Smooth muscle cell (in vitro differentiated cells): ENCODE measurements around the gene ATG4B. TPM values are rescaled to one million over a fixed set of nuclear protein-coding genes. Genes with fewer than 3 reads are reported as not detected.

Experiments used
- DNase-seq: peaks from one replicate; lab custom pipeline; 2025; ENCODE audit not compliant: unreplicated experiment; lab: John Stamatoyannopoulos, UW
- H2AFZ ChIP-seq: fragments of 200-600 bp; sonication (generic); 2 replicates; pipeline ENCODE4 v1.6.0; 2016; ENCODE audit warnings: antibody characterized with exemption, low read depth, mild to moderate bottlenecking
- H3F3A ChIP-seq: fragments of 200-600 bp; sonication (generic); 2 replicates; pipeline ENCODE4 v1.6.0; 2017; ENCODE audit warnings: antibody characterized with exemption, low read depth
- H3K27ac ChIP-seq: fragments of 200-600 bp; sonication (generic); 2 replicates; pipeline ENCODE4 v1.5.1; 2016; ENCODE audit warnings: low read depth, mild to moderate bottlenecking
- H3K27me3 ChIP-seq: fragments of 200-600 bp; sonication (generic); 2 replicates; pipeline ENCODE4 v1.6.1; 2016; ENCODE audit warnings: low read depth, mild to moderate bottlenecking
- H3K36me3 ChIP-seq: fragments of 200-600 bp; sonication (generic); 2 replicates; pipeline ENCODE4 v1.5.1; 2016; ENCODE audit warnings: low read depth
- H3K4me1 ChIP-seq: fragments of 200-600 bp; sonication (generic); 2 replicates; pipeline ENCODE4 v1.5.1; 2016; ENCODE audit warnings: low read depth
- H3K4me2 ChIP-seq: fragments of 200-600 bp; sonication (generic); 2 replicates; pipeline ENCODE4 v1.6.0; 2016; ENCODE audit warnings: mild to moderate bottlenecking
- H3K4me3 ChIP-seq: fragments of 200-600 bp; sonication (generic); 2 replicates; pipeline ENCODE4 v1.5.1; 2016; ENCODE audit warnings: mild to moderate bottlenecking
- H3K79me2 ChIP-seq: fragments of 200-600 bp; sonication (generic); 2 replicates; pipeline ENCODE4 v1.6.0; 2016; ENCODE audit warnings: low read depth, mild to moderate bottlenecking
- H3K9ac ChIP-seq: fragments of 200-600 bp; sonication (generic); 2 replicates; pipeline ENCODE4 v1.6.0; 2016; ENCODE audit warnings: low read depth
- H3K9me3 ChIP-seq: fragments of 200-600 bp; sonication (generic); replicated peaks from 2 replicates; pipeline ENCODE4 v1.5.1; 2016; ENCODE audit warnings: low read depth
- H4K20me1 ChIP-seq: fragments of 200-600 bp; sonication (generic); 2 replicates; pipeline ENCODE4 v1.6.0; 2016; ENCODE audit warnings: low read depth
- CTCF ChIP-seq: fragments of 200-600 bp; sonication (generic); IDR thresholded peaks from 2 replicates; pipeline ENCODE4 v1.5.1; 2017; ENCODE audit warnings: borderline replicate concordance, mild to moderate bottlenecking, antibody characterized with exemption; ENCODE audit not compliant: insufficient read depth, poor library complexity, severe bottlenecking
- WGBS: methylation state at CpG from one replicate; pipeline ENCODE4 v1.1.7; 2016; ENCODE audit warnings: low lambda C conversion rate; 5-methylcytosine and 5-hydroxymethylcytosine counted together
- polyA plus RNA-seq: library from polyadenylated mRNA; unstranded; fragments of >200 nt; fragmentation: Nextera tagmentation; extraction: Ambion mirVana; gene quantifications from 2 replicates; pipeline ENCODE4 v1.2.1, GENCODE V29; 2016
- total RNA-seq: library from RNA; depleted of rRNA; stranded (reverse); fragments of >200 nt; gene quantifications from 2 replicates; pipeline ENCODE4 v1.2.3, GENCODE V29; 2014

The ATG4B gene
- total and polyA plus RNA-seq, 2 experiments from 2014 or later = 70.3 to 91.3 TPM

- H3K36me3 ChIP-seq = no peaks in the 10 kb centered on the region
- TF ChIP-seq CTCF = no peak
Observed at GRCh38 chr2:241678784-241679540, 41.5 kb downstream of the ATG4B start.

GRCh38 chr2:241680044-241680443, 42.6 kb downstream of the ATG4B start:
- H3K36me3 ChIP-seq = no peaks in the 10 kb centered on the region
- H3K9ac ChIP-seq = no peak overlapping the region
- TF ChIP-seq CTCF = no peak
- H3K27ac ChIP-seq = peak overlapping the region; percentile 89
- peaks cover 14% of the 10 kb centered on the region for H3F3A ChIP-seq
- H3K4me3 ChIP-seq = no peak overlapping the region
- 98% methylated on average over 12 of the region's 12 CpGs for WGBS
- H2AFZ ChIP-seq = no peak overlapping the region
- H3K4me1 ChIP-seq = no peaks in the 10 kb centered on the region
- peaks cover 6% of the 10 kb centered on the region for H4K20me1 ChIP-seq
- no peak overlapping the region for H3K4me2 ChIP-seq
- peaks cover 13% of the 10 kb centered on the region for H3K79me2 ChIP-seq
- H3K9me3 ChIP-seq = no peaks in the 10 kb centered on the region
- DNase-seq = no peak
- no peaks in the 10 kb centered on the region for H3K27me3 ChIP-seq

More at GRCh38 chr2:241678784-241679540, 41.5 kb downstream of the ATG4B start:
- Histone ChIP-seq H3K4me3 (no peak overlapping the region), H3K9me3 (no peaks in the 10 kb centered on the region), H3K79me2 (peaks cover 6% of the 10 kb centered on the region), H3F3A (peaks cover 14% of the 10 kb centered on the region), H2AFZ (no peak overlapping the region), H3K27ac (no peak overlapping the region), H3K9ac (no peak overlapping the region), H3K4me1 (no peaks in the 10 kb centered on the region), H3K4me2 (no peak overlapping the region), H3K27me3 (no peaks in the 10 kb centered on the region), H4K20me1 (peaks cover 6% of the 10 kb centered on the region)
- WGBS = 97% methylated on average over 22 of the region's 22 CpGs
- no peak for DNase-seq

DNA sequence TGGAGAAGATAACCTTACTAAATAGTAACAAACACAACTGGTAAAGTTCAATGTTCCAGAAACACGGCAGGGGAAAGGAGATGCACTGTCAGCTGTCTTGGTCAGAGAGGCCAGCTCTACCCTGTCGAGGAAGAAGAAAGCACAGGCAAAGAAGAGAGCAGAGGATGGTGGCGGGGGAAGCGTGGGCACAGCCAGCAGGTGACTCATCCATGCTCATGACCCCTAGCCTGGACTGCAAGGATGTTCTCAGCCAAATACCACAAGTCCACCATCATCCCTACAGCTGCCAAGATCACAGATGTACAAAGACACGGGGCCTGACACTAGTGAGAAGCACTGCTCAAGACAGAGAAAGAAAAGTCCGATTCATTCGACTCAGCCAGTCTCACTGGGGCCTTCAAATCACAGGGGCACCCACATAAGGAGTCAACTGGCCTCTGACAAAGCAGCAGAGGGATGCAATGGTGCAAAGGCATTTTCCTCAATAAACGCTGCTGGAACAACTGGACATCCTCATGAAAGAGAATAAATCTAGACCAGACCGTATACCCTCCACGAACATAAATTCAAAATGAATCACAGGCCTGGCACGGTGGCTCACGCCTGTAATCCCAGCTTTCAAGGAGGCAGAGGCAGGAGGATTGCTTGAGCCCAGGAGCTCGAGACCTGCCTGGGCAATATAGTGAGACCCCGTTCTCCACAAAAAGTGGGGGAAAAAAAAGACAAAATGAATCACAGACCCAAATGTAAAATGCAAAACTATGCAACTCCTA, 43.5 kb downstream of the ATG4B start:
- Histone ChIP-seq H3K27ac (peak overlapping the region; percentile 89), H3K27me3 (no peaks in the 10 kb centered on the region), H3K4me1 (no peaks in the 10 kb centered on the region), H2AFZ (no peak overlapping the region), H3K36me3 (no peaks in the 10 kb centered on the region), H4K20me1 (peaks cover 6% of the 10 kb centered on the region), H3K9me3 (no peaks in the 10 kb centered on the region), H3K4me3 (no peak overlapping the region), H3K9ac (peak overlapping the region; percentile 64), H3K79me2 (peaks cover 21% of the 10 kb centered on the region), H3K4me2 (no peak overlapping the region), H3F3A (peaks cover 6% of the 10 kb centered on the region)
- no peak for TF ChIP-seq CTCF
- WGBS = 73% methylated on average over 14 of the region's 14 CpGs
- no peak for DNase-seq
